GM12892 (cell line): ENCODE results near the gene STEAP1B.

Experiments
- POLR2A ChIP-seq: IDR thresholded peaks from 2 replicates; pipeline ENCODE4 v1.6.1; 2011; ENCODE audit warnings: low read depth, low read length, control low read depth
- POLR2AphosphoS5 ChIP-seq: IDR thresholded peaks from 2 replicates; pipeline ENCODE4 v1.6.1; 2011; ENCODE audit warnings: low read depth, low read length, control low read depth

DNA sequence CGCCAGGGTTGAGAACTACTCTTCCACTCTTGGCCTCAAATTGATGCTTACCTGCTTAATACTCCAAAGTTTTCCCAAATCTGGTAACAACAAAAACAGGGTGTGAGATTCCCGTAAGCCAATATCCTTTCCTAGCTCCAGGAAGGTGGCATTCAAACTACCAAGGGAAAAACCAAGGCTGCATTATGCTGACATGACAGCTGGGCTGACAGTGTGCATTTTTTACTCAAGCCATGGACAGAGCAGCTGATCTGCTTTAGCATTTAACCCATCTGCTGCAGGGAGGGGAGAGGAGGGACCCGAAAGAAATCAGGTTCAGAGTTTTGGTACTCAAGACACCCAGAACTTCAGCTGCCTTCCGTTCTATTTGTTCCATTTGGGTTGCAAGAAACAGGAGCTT is 93.3 kb downstream of the STEAP1B start:
- TF ChIP-seq POLR2A (no peak), POLR2AphosphoS5 (no peak)
